HG03060 (cell line): ENCODE measurements around the gene MGAT4C.
A peak's percentile ranks its signal among the peaks of the same experiment; 100 is the strongest.

ENCODE experiments used
- ATAC-seq: cut with Tn5 transposase; IDR thresholded peaks from one replicate; pipeline ENCODE4 v1.9.1; 2021; ENCODE audit warnings: low read depth, moderate number of reproducible peaks; ENCODE audit not compliant: unreplicated experiment

Gene MGAT4C

GRCh38 chr12:85993746-85994145, 262.4 kb downstream of the MGAT4C start:
- ATAC-seq, result no peak

GRCh38 chr12:85985996-85986395, 270.2 kb downstream of the MGAT4C start:
- no peak for ATAC-seq

- no peak for ATAC-seq
Observed at GRCh38 chr12:85983601-85984000, 272.6 kb downstream of the MGAT4C start.

- ATAC-seq, result no peak
Observed at GRCh38 chr12:85979641-85980040, 276.6 kb downstream of the MGAT4C start.

GRCh38 chr12:85975716-85976115, 280.5 kb downstream of the MGAT4C start:
- ATAC-seq, result no peak

- no peak for ATAC-seq
Observed at GRCh38 chr12:85971800-85972199, 284.4 kb downstream of the MGAT4C start.

GRCh38 chr12:85968606-85969005, 287.6 kb downstream of the MGAT4C start:
- no peak for ATAC-seq

- ATAC-seq, result no peak
Observed at GRCh38 chr12:85963326-85963725, 292.9 kb downstream of the MGAT4C start.

GRCh38 chr12:85956081-85956480, 300.1 kb downstream of the MGAT4C start:
- no peak for ATAC-seq

- ATAC-seq, result no peak
Observed at GRCh38 chr12:85955127-85955526, 301.1 kb downstream of the MGAT4C start.

- no peak for ATAC-seq
Observed at GRCh38 chr12:85951823-85952222, 304.4 kb downstream of the MGAT4C start.

- no peak for ATAC-seq
Observed at GRCh38 chr12:85949253-85949652, 306.9 kb downstream of the MGAT4C start.

- ATAC-seq, result no peak
Observed at GRCh38 chr12:85948340-85948739, 307.9 kb downstream of the MGAT4C start.

GRCh38 chr12:85947286-85947685, 308.9 kb downstream of the MGAT4C start:
- no peak for ATAC-seq

GRCh38 chr12:85946375-85946774, 309.8 kb downstream of the MGAT4C start:
- ATAC-seq, result no peak

GRCh38 chr12:85927166-85927565, 329.0 kb downstream of the MGAT4C start:
- no peak for ATAC-seq

GRCh38 chr12:85923767-85924331, 332.3 kb downstream of the MGAT4C start:
- ATAC-seq, result no peak

GRCh38 chr12:85920324-85920947, 335.8 kb downstream of the MGAT4C start:
- peak; percentile 59 for ATAC-seq
